NCI-H345 (cell line): ENCODE measurements around the gene LRMDA.
"Not testable (repeated sequence)": the region's sequence is repeated elsewhere in the genome, so short reads cannot be mapped to it uniquely, and the experiment has no call there.

Experiments
- DNase-seq: peaks from one replicate; lab custom pipeline; 2025; lab: John Stamatoyannopoulos, UW

Gene LRMDA

DNA sequence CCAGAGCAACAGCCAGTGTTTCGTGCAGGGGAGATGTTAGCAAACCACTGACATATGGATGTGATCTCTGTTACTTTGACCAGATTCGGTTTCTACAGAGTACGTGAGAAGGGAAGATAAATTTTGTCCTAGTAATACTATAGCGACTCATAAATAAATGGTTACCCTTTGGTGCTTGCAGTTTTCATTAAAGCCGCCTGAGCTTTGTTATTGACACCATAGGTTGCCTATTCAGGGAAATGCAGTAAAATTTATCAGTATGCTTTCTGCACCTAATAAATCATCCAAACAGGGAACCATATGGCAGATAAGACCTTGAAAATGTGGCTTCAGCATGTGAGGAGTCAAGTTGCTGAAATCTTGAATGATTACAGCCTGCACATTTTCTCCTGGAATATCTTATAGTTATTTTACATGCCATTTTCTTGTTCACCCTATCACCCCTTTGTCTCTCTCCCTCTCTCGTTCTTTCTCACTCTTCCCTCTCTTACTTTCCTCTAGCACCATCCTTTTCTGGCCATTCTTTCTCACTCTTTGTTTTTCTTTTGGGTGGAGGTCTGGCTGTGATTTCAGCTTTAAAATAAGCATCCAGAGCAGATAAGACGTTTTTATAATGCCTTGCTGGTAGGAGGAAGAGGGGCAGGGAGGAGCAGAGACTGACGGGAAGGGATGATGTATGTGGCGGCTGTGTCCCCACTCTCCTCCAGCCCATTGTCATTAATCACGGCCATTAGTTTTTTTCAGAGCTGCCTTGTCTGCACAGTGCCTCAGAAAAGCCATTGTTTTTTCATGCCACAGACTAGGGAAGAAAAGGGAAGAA is 182.5 kb downstream of the LRMDA start:
- no peak for DNase-seq

DNA sequence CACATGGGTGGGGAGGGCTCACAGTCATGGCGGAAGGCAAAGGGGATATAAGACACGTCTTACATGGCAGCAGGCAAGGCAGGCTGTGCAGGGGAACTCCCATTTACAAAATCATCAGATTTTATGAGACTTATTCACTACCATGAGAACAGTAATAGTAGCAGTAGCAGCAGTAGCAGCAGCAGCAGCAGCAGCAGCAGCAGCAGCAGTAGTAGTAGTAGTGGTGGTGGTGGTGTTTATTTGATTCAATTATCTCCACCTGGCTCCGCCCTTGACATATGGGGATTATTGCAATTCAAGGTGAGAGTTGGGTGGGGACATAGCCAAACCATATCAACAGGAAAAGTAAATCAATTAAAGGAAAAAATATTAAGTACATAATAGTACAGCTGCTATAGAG is 184.7 kb downstream of the LRMDA start:
- no peak for DNase-seq

DNA sequence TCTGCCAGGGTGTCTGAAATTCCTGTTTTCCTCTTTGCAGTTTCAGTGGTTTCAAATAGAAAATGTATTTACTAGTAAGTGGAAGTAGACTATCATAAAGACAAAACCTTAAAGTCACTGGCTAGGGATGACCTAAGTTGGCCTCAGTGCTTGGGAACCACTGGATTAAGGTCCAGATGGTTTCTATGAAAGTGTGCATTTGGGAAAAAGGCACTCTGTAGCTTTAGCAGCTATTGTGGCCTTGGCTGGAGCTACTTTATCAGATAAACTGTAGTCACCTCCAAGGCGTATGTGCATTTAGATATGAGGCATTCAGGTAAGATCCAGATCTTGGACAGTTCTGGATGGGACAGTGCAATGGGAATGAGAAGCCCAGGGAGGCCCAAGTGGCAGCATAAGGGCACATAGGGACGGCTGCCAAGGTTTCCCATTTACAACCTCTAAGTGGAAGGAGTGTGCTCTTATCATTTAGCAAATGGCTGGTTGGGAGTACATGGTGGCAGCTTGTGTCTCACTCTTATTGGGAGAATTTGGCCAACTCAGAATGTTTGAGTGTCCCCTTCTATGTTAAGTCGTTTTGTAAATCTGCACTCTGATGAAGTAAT is 185.6 kb downstream of the LRMDA start:
- no peak for DNase-seq

DNA sequence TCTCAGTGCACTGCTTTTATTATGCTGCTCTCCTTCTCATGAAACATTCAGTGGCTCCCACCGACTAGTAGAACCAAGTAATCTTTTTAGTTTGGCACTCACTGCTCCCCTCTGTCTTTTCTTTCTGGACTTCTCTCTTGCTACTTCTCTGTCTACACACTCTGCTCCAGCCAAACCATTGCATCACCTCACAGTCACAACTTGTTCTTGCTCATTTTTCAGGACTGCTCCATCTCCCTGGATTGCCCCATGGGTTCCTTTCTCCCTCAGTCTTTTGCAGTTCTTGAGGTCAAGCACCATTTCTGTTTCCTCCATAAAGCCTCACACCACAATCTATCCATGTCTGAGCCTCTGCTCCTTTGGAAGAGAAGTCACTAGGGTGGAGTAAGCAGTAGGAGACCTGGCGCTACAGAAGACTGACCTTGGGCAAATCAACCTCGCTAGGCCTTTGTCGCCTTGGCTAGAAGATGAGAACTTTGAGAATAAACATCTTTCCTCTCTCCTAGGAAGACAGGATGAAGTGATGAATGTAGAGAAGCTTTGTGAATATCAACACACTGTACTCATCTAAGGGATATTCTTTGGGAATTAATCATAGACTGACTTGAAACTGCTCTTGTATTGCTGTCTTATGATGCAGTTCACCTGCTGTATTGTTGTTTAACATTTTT is 186.2 kb downstream of the LRMDA start:
- DNase-seq = no peak

DNA sequence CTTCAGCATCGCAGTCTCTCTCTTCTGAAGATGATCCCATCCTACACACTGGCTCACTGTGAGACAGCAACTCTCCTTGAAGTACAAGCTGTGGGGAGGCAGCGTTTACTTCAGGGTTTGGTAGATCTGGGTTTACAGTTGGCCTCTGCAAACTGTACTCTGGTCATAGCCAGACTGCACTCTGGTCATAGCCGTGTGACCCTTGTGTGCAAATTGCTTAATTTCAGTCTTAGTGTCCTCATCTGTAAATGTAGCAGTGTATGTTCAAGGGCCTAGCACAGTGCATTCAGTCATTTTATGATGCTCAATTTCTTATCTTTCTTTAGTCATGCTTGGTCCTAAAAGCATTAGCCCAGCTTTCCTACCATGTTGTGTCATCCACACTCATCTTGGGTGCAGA is 188.2 kb downstream of the LRMDA start:
- no peak for DNase-seq

DNA sequence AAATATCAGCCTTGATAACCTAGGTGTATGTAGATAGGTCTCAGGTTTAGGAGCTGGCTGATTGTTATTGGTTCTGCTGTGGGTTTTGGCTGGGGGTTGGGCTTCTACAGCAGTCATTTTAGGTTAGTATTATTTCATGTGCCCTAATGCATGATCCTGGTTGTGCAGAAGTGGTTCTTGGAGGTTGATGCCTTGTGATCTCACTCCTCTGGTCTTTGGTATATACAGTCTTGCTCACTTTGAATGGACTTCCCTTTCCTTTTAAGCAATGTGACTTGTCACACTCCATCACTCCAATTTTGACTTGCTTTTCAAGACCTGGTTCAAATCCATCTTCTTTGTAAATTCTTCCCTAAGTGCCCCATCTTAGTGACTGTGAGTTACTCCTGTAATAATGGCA is 188.9 kb downstream of the LRMDA start:
- DNase-seq = no peak

DNA sequence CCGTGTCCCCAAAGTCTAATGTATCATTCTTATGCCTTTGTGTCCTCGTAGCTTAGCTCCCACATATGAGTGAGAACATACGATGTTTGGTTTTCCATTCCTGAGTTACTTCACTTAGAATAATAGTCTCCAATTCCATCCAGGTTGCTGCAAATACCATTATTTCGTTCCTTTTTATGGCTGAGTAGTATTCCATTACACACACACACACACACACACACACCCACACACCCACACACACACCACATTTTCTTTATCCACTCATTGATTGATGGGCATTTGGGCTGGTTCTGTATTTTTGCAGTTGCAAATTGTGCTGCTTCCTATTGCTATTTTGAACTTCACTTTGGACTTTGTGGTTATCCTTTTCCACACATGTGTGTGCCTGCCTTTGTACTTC is 189.6 kb downstream of the LRMDA start:
- not testable (repeated sequence) for DNase-seq

DNA sequence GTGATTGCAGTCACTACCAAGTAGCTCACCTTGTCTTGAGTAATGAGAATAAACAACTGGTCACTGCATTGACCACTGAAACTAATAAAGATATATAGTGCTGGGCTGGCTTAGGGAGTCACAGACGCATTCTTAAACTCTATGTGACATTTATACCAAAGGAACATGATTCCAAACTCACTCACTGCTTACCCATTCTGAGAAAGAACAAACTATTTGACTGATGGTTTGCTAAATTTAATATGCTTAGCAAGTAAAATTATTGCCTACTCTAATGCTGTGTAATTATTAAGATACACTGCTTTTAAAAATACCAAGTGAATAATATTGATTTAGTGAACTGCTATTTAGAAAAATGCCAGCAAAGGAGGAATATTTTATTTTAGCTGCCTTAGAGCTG is 191.1 kb downstream of the LRMDA start:
- no peak for DNase-seq

DNA sequence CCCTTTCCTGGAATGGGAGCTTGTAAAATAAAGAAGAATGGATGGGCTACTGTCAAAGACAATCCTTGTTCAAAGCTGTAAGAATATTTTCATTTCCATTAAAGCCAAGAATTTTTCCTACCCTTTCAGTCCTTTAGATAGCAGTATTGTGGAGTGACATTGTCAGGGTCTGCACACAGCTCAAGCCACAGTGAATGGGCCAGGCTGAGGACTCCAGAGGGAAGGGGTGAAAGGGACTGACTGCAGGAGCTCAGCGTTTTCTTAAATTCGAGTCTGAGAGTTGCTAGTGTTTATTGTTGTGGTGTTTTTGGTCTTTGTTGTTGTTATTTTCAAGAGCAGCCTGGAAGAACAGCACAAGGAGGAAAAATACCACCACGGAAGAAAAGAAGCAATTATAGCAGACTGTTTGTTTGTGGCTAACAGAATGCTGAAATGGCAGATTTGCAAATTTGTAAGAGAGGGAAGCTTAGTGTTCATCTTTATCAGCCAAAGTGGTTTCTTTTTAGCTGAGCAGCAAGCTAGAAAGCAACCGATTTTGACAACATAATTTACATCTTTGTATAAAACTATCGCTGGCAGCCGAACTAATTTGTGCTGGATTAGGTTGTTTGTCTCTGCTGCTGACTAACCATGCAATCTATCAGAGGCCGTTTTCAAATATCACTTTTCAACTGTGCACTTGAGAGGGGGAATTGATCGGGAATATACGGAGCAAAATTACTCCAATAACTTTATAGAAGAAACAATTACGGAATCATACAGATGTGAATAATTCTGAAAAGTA is 192.1 kb downstream of the LRMDA start:
- no peak for DNase-seq

DNA sequence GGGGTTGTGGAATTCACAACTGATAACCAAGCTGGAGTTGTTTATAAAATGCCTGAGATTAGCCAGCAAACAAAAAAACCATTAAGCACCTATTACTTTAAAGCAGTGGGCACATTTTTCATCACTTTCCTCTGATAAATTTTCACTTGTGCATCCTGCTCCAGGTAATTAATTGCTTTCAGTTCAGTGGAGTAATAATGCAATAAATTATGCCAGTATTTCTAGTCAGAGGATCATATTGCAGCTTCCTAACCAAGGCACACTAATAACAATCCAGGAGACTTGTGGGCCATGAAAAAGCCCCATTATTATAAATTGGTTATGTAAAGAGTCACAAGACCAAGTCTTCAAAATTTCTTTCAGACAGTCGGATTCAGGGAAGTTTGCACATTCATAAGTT is 193.2 kb downstream of the LRMDA start:
- DNase-seq = no peak

DNA sequence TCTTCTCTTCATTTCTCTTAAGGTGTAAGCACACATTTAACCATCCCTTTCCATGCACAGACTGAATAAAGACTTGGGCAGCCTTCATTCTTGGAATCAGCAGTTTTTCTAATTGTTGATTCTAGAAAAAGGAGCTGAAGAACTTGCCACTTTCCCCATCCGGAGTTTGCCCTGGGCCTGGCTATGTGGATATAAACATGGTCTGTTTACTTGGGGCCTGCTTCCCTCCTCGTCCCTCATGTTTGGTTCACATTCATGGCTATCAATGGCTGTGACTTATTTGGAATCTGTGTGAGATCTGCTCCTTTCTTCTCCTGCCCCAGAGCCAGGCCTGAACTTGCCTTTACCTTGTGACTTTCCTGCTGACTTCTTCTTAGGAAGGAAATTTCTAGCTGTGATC is 199.3 kb downstream of the LRMDA start:
- DNase-seq = no peak

DNA sequence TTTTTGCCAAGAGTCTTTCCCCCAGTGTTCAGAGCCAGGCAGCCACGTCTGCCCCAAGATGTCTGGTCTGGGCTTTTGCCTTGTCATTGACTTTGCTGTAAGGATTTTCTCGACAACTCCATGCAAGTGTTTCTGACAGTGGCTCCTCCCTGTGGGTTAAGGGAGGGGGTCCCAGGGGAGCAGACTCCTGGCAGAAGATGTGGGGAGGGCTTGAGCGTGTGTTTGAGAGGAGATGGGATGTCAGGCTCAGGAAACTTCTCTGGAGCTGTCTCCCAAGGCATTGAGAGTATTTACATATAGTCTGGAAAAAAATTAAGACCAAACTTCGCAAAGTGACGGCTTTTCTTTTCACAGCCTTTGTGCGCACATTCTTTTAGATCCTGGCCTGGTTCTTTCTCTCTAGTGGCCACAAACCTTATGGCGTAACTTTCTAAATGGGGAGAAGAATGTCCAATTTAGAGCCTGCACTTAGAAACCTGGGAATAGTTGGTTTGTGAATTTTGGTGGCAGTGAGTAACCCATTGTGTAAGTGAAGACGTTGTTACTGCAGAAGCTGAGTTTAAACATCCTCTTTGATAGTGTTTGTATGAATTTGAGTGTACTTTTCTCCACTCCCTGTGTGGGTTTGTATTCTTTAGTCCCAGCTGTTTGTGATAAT is 201.5 kb downstream of the LRMDA start:
- no peak for DNase-seq

DNA sequence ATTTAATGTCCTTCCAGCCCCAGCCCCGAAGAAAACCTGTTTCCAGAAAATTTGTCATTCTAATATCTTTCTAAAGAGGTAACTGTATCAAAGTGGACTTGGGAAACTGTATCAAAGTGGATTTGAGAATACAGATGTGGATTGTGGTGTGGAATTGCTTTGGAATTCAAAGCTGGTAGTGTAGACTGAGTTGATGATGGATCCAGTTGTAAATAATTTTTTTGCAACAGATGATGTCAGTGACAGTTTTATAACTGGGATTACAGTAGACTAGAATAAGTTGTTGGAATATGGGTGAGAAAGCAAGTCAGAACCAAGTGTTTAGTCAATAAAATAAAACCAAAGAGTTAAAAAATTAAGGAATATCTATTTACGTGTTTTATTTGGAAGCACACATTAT is 202.1 kb downstream of the LRMDA start:
- no peak for DNase-seq

DNA sequence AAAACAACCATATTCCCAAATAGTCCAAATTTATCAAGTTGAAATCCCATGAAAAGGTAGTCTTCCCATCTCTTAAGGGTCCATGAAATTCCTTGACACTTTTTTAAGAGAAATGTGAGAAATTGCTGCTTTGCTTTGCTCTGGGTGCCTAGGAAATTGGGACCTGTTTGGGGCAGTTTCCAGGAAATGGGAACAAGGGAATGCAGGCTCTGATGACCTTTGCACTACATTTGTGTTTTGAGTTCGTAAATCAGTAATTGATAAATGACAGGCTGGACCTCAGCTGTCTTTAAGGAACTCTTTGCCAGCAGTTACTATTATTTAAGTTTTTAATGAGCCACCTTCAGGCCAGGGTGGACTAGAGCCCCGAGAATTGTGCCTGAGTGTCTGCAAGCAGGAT is 203.5 kb downstream of the LRMDA start:
- DNase-seq = no peak

DNA sequence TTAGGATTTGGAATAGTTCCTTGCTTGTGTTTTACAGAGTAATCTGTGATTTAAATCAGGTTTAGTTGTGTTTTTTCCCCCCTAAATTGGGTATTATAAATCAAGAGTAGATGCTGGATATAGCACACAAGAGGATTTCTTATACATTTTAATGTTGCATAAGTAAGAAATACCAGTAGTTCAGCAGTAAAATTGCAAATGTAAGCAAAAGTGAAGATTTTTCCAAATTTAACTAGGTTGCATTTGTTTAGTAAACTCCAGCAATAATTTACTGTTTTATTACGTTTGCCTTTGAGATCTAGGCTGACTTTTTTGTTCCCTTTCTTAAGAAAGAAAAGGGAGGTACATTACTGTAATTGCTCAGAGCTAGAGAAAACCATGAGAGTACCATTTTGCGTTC is 207.3 kb downstream of the LRMDA start:
- no peak for DNase-seq

DNA sequence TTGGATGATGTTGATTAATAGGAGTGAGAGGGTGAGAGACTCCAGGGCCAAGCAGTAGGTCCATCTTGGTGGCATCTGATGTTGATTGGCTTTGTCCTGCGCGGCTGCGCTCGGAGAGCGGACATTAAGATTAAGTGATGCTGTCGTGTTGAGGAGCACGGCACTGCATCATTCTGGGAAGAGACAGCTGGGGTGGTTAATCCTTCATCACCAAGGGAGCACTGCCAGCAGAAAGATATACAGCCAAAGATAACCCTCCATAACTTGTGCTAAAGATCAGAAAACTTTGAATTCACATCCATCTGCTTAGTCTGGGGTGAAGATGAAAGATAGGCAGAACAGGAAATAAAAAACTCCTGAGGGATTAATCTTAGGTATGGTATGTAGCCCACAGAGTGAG is 208.3 kb downstream of the LRMDA start:
- DNase-seq = no peak

DNA sequence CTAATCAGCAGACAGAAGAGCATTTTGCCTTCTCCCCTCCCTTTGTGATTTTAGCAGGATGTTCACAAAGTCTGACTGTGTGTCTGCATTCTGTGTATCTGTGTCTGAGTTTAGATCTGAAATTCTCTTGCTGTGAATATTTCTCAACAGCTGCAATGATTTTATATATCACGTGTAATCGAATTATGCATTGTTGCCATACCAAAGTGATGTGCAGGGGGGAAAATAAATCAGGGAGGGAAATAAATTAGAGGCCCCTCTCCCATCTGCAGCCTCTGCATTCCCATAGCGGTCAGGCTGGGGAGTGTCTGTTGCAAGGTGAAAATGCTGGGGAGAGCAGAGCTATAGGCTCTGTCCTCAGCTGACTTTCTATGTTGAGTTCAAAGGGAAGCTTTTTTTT is 209.0 kb downstream of the LRMDA start:
- DNase-seq = no peak

DNA sequence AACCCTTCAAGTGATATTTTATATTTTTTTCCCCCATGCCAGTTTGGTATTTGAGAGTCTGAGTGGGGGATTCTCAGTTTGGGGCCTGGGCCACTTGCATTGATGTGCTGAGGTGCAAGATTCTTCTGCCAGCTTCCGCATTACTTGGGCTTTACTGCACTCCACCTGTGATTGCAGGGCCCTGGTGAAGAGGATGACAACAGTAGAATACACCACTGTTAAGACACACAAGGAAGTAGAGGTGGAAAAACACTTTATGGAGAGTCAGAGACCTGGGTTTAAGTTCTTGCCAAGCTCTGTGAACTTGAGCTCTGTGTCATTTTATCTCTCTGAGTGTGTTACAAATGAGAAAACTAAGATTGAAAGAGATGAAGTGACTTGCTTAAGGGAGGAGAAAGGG is 209.4 kb downstream of the LRMDA start:
- DNase-seq = no peak

DNA sequence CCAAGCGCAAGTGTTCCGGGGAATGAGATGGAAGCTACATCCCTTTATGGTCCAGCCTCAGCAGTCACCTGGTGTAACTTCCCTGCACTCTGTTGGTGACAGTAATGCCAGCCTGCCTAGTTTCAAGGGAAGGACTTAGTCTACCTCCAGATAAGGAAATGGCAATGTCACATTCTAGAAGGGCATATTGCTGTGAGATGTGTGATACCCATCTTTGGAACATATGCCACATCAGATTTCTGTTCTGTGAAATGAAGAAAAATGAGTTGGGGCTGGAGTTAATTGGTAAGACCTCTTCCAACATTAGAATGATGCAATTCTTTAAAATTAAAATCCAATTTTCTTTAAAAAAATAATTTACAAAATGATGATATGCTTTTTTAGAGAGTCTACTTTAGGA is 212.0 kb downstream of the LRMDA start:
- DNase-seq = no peak

DNA sequence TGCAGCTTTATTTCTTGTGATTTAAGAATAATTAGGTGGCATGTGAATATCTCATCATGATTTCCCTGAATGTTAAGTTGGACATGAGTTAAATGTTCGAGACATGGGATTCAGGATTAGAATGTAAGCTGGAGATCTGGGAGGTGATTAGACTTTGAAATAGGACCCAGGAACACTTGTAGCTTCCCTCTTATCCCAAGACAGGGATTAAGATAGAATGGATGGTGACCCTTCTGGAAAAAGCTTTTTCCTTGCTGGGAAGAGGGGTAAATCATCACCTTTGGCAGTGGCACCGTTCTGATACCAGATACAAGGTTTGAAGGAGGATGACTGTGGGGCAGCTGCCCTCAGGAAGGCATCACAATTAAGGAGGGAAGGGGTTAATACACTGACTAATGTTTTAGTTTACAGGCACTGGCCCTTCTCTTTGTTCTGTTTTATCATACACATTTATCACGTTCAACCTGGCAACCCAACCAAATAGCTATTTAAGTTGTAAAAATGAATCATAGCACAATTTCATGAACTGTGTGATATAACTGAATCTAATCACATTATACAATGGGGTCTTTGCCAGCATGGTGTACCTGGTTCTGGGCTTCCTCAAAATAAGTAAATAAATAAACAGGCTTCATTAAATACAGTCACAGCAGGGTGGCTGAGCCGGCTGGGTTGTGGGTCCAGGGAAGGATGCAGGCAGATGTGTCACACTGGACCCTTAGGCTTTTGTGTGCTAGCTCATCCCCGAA is 212.7 kb downstream of the LRMDA start:
- DNase-seq = no peak

DNA sequence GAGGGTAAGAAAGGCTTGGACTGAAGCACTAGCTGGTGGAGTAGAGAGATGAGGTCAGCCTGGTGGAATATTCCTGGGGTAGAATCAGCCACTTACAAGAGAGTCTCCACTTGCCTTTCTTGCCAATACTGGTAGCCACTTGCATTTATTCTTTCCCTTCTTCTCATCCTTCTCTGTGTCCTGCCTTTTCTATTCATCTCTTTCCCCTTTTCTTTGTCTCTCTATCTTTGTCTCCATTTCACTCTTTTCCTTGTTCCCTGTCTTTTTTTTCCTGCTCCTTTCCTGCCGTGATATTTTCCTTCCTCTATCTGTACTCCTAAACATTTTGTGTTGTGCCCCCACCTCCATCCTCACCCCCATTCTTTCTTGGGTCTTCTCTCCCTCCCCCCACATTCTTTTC is 214.3 kb downstream of the LRMDA start:
- no peak for DNase-seq
